GM12892 (cell line): ENCODE results near the gene VOPP1.

Experiments used
- DNase-seq: peaks from one replicate; pipeline ENCODE4 v3.0.0; 2011; ENCODE audit not compliant: insufficient read length
- FAIRE-seq: peaks from 2 replicates; lab custom pipeline; 2011; peaks lifted over from hg19 to GRCh38; lab: Jason Lieb, UNC
- POLR2A ChIP-seq: IDR thresholded peaks from 2 replicates; pipeline ENCODE4 v1.6.1; 2011; ENCODE audit warnings: low read depth, low read length, control low read depth
- POLR2AphosphoS5 ChIP-seq: IDR thresholded peaks from 2 replicates; pipeline ENCODE4 v1.6.1; 2011; ENCODE audit warnings: low read depth, low read length, control low read depth
- TAF1 ChIP-seq: IDR thresholded peaks from 2 replicates; pipeline ENCODE4 v1.6.1; 2011; ENCODE audit warnings: low read depth, mild to moderate bottlenecking, control low read depth, low read length, borderline replicate concordance

The VOPP1 gene

DNA sequence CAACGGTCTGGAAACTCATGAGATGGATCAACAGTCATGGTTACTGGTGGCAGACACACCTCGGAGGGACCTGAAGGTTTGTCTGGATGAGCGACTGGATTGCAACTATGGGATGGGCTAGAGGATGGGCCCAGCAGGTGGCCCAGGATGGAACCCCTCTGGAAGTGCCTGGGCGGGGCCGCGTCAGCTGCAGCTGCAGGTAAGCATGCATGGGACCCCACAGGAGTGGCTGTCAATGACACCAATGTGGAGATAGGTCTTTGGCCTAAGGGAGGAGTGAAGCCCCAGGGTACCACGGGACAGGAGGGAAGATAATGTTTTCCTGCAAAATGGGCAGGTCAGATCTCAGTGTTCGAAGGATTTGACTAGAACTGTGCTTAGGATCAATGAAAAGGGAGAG is 103.8 kb downstream of the VOPP1 start:
- FAIRE-seq (no peak), DNase-seq (no peak)
- TF ChIP-seq TAF1: no peak
- TF ChIP-seq POLR2AphosphoS5: no peak
- no peak for TF ChIP-seq POLR2A

GRCh38 chr7:55467047-55467593 is 105.2 kb downstream of the VOPP1 start:
- TF ChIP-seq POLR2AphosphoS5 (0 out of 2 replicates have a peak, but pooled peaks have one; percentile 13), TAF1 (no peak), POLR2A (no peak)
- FAIRE-seq (no peak), DNase-seq (no peak)

DNA sequence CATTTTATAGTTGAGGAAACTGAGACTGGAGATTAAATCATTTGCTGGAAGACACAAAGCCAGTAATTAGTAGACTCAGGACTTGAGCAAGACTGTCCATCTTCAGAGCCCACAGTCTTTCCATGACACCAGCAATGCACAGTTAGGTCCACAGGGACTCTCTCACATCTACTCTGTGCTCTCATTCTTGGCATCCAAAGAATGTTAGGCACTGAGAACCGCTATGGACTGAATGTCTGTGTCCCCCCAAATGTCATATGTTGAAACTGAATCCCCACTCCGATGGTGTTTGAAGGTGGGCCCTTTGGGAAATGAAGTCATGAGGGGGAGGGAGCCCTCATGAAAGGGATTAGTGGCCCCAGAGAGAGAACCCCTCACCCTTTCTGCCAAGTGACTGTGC is 106.6 kb downstream of the VOPP1 start:
- DNase-seq (no peak), FAIRE-seq (no peak)
- no peak for TF ChIP-seq POLR2A
- TF ChIP-seq POLR2AphosphoS5: peak; percentile 38; the same call in 1 of the 2 replicates
- no peak for TF ChIP-seq TAF1

DNA sequence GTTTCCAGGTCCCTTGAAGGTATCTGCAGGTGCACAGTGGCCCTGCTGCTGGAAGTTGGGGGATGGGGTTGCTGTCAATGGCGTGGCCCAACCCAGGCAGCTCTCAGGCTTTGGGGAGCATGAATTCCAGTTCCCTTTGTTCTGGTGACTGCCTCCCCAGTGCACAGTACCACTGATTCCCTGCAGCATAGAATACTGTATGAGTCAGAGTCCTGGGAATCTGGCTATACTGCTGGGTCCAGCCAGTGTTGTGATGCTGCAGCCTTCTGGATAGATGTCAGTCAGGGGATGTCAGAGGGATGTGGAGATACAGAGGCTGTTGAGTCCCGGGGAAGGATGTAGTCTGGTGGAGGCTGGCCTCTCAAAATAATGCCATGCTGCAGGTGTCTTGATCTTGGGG is 107.9 kb downstream of the VOPP1 start:
- DNase-seq: no peak
- no peak for FAIRE-seq
- TF ChIP-seq POLR2AphosphoS5 (no peak), POLR2A (no peak), TAF1 (no peak)

GRCh38 chr7:55463686-55464262 is 108.5 kb downstream of the VOPP1 start:
- no peak for FAIRE-seq
- TF ChIP-seq POLR2AphosphoS5 (peak; percentile 43), TAF1 (no peak), POLR2A (no peak)
- DNase-seq: no peak

GRCh38 chr7:55458351-55458750 is 114.0 kb downstream of the VOPP1 start:
- FAIRE-seq: no peak
- no peak for TF ChIP-seq TAF1
- no peak for TF ChIP-seq POLR2A
- no peak for TF ChIP-seq POLR2AphosphoS5
- no peak for DNase-seq

GRCh38 chr7:55457801-55458200 is 114.5 kb downstream of the VOPP1 start:
- no peak for TF ChIP-seq POLR2AphosphoS5
- TF ChIP-seq POLR2A: no peak
- TF ChIP-seq TAF1: no peak
- no peak for DNase-seq
- FAIRE-seq: no peak

DNA sequence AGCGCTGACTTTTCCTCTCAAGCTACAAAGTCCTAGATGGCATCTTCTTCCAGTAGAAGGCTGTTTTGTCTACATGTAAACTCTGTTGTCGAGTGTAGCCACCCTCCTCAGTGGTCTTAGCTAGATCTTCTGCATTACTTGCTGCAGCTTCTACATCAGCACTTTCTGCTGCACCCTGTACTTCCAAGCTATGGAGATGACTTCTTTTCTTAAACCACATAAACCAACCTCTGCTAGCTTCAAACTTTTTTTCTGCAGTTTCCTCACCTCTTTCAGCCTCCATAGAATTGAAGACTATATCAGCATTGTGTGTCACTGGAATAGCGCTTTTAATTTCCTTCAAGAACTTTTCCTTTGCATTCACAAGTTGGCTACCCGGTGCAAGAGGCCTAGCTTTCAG is 119.3 kb downstream of the VOPP1 start:
- DNase-seq (no peak), FAIRE-seq (no peak)
- TF ChIP-seq POLR2AphosphoS5 (no peak), POLR2A (no peak), TAF1 (no peak)

GRCh38 chr7:55449992-55450535 is 122.2 kb downstream of the VOPP1 start:
- no peak for TF ChIP-seq POLR2A
- no peak for TF ChIP-seq TAF1
- TF ChIP-seq POLR2AphosphoS5: no peak; the same call in 1 of the 2 replicates
- no peak for FAIRE-seq
- DNase-seq: no peak

GRCh38 chr7:55449205-55449991 is 122.9 kb downstream of the VOPP1 start:
- DNase-seq: no peak
- FAIRE-seq: no peak
- TF ChIP-seq POLR2A (no peak), POLR2AphosphoS5 (no peak; the same call in 1 of the 2 replicates), TAF1 (no peak)

DNA sequence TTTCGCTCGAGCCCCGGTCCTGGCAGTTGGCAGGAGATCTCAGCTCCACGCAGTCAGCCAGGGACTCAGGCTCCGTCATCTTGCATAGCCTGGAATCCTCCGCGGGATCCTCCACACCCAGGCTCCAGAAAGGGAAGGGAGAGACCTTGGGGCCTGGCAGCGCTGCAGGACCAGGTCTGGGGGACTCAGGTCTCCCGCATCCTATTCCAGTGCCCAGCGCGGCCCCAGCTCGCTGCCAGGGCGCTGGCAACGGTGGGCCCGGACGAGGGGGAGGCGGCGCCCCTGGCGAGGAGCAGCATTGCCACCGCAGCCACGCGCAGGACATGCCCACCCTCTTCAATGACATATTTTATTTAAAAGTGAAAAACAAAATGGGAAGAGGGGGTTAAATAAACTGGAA is 123.8 kb downstream of the VOPP1 start:
- no peak for FAIRE-seq
- TF ChIP-seq POLR2AphosphoS5 (no peak), TAF1 (no peak), POLR2A (no peak)
- DNase-seq: no peak
